SIG-M5 (cell line): Measurements from ENCODE around the gene HHAT.
"Not testable (repeated sequence)": the region's sequence is repeated elsewhere in the genome, so short reads cannot be mapped to it uniquely, and the experiment has no call there.

ENCODE experiments used
- DNase-seq: peaks from one replicate; lab custom pipeline; 2025; lab: John Stamatoyannopoulos, UW

The HHAT gene

DNA sequence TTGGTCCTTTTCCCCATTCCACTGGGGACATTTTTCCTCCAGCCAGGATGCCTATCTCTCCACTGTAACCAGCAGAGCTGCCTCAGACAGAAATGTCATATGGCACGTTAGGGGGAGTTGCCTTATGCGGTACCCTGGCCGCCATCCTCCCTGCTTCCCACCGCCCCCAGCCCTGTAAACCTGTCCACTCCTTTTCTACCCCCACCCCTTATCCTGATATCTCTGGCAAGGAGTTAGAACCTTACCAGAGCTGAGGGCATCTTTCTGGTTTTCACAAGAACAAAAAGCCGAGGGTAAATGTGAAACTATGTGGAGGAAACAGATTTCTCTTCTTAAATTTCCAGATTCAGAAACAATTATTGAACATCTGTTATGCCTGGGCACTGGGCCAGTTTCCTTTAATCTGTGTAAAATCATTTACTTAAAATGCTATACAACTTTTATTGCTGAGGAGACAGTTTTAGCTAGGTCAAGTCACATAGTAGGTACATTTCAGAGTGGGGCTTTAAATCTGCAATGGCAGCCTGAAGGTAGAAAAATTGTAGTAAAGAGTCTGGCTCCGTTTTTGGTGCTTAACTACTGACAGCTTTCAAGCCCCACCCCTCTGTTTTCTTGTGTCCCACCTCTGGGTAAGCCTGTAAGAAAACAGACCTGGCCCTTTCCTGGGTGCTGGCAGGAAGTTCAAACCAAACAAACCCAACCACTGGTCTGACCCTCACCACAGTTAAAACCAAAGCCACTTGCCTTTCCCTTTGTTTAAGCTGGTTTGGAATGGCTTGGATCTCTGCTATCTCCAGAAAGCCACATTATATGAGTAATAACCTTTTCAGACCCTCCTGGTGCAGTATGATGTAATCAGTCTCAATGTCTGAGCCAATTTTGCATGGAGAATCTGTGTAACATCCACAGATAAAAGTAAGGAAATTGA, 319.0 kb downstream of the HHAT start:
- DNase-seq, result no peak

DNA sequence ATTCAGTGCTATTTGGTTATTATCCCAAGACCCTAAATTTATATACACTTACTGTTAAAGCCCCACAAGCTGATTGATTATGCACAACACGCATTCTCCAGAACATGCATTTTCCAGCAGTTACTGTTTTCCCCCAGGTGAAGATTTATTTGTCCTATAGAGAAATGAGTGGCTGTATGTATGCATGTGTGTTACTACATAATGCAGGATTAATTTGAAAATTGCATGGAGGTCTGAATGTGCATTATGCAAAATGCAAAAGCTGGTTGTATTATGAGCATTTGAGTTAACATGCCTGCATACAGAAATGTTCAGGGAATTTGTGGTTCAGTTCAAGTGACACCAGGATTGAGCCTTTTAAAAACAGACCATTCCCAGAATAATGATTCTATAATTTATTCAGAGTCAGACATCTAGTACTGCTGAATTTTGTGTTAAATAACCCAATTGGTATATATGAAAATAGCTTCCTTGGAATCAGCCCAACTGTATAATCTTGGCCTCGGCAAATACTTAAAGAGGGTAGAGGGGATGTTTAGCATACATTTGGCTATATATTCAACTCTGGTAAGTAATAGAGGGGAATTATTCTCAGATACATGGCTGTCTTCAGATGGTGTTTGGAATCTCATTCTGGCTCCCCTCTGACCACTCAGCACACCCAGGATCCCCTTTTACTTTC, 320.0 kb downstream of the HHAT start:
- no peak for DNase-seq

DNA sequence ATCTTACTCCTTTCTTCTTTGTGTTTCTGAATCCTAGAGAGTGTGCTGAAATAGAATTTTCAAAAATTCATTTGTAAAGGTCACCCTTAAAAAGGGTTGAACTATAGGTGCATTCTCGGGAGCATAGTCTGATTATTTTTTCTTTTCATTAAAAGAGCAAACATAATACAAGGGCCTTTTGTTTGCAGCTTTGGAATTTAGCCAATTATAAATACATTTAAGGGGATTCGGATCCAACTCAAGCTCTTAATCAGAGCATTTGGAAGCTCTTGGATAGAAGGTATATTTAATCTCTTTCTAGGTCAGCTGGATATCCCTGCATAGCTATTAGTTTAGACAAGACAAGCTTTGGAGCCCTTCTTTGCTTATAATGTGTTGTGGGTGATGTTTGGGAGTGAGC, 321.7 kb downstream of the HHAT start:
- DNase-seq, result no peak

DNA sequence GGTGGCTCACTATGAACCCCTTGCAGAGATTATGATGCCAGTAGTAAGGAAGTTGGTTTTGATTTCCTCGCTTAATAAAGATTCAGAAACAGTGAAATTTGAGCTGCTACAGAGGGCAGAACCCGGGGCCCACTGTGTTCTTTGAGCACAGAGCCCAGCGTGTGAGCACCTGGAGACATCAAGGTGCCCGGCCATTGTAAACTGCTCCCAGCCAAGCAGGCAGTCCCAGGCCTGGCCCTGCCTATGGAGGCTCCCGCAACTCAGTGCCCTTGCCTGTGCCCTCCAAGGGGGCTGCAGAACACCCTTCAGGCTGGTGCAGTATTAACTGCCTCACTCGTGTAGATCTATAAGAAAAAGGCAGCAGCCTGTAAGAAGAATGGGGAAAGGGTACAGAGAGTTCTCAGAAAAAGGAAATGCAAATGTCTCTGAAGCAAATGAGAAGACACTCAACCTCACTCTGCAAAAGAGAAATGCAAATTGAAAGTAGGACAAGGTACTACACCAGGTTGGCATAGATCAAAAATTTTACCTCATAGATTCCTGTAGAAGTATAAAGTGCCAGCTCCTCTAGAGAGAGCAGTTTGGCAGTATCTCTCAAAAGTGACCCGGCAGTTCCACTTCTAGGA, 323.7 kb downstream of the HHAT start:
- no peak for DNase-seq

DNA sequence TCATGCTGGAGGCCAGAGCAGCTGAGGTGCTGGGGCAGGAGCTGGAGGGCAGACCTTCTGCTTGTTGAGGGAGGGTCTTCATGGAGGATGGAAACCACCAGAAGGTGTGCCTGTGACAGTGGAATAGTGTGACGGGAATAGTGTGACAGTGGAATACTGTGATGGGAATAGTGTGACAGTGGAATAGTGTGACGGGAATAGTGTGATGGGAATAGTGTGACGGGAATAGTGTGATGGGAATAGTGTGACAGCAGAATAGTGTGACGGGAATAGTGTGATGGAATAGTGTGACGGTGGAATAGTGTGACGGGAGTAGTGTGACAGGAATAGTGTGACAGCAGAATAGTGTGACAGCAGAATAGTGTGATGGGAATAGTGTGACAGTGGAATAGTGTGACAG, 325.1 kb downstream of the HHAT start:
- DNase-seq, result no peak

DNA sequence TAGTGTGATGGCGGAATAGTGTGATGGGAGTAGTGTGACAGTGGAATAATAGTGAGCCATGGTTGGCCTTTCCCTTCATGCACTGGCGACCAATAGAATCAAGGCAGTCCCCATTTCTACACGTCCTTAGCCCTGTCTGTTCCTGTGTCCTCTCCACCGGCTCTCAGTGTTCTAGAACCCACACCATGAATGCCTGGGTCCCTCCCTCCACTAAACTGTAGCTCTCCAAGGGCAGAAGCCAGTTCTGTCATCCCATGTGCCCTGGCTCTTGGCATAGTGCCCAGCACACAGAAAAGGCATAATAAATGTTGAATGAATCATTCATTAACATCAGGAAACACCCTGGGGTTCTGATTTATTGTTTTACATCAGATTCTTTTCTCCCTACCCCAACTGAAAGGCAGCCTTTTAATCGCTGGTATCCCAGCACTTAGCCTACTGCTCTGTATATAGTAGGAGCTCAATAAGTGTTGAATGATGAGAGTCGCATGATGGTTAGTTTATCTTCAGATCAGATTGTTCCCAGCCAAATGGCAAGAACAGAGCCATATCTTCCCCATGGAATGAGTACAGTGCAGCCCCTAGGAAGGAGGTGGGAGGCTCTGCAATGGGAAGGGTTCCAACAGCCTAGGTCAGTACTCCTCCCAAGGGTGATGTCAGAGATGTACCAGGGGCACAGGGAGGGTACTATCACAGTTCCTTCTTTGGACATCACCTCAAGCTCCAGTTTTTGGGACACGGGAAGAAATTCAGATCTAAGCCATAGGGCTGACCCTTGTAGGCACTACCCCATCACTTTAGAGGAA, 325.7 kb downstream of the HHAT start:
- DNase-seq, result no peak

DNA sequence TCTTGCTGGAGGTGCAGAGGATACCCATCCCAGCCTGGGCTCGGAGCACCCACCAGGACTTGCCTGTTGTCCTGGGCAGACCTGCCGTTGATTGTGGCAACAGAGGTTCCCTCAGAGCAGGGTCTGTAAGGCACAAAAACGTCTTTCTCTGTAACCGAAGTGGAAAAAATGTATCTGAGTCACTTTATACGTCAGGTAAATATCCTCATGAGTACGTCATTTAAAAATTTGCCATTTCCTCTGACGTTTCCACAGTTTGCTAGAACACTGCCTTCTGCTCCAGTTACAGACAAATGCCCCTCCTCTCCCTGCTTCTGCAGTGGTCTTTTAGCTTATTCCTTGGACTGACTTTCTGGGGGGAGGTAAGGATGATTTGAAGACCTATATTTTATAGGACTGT, 326.8 kb downstream of the HHAT start:
- DNase-seq, result no peak

DNA sequence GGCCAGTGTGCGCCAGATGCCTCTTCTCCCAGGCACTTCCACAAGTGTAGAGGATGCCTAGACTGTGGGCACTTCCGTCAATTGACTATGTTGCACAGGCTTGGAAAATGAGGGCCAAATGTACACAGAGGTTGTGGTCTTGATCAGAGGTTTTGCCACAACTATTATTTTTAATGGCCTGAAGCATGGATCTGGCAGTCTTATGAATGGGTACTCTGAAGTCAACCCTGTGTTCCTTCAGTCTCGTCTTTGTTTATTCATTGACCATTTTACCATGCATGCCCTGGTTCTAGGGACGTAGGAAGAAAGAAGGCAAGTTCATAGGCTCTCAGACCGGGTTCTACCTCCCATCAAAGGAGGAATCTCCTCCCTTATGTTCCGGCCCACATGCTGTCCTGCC, 329.1 kb downstream of the HHAT start:
- no peak for DNase-seq

DNA sequence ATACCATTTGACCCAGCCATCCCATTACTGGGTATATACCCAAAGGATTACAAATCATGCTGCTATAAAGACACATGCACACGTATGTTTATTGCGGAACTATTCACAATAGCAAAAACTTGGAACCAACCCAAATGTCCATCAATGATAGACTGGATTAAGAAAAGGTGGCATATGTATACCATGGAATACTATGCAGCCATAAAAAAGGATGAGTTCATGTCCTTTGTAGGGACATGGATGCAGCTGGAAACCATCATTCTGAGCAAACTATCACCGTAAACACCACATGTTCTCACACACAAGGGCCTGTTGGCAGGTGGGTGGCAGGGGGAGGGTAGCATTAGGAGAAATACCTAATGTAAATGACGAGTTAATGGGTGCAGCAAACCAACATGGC, 332.8 kb downstream of the HHAT start:
- not testable (repeated sequence) for DNase-seq

DNA sequence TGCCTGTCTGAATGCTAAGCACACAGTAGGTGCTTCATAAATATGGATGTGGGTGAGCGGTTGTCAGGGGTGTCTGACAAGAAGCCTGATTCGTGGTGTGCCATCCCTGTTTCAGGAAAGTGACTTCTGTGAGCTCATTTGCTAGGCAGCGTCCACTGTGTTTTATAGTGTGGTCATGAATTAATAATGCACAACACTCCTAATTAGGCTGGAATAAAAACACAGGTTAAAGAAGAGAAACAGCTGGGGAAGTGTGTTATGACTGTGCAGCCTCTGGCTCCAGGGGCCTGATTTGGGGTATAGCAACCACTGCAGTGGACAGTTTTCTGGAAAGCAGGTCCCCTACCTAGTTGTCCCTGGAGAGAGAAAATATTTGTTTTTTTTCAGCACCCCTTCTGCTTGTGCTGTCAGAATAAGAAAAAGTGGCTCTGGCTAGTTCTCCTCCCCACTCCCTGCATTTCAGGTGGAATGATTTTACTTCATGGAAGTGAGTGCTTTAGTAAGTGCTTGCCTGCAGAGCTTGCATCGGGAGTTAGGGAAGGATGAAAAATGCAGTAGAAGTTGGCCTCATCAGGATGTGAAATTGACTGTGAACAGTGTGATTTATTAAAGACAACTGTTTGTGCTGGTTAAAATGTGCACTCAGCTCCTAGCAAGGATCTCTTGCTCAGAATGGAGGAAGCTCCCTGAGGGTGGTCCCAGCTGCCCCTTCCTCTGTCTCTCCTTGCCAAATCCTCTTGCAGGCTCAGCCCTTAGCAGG, 333.8 kb downstream of the HHAT start:
- DNase-seq, result no peak

DNA sequence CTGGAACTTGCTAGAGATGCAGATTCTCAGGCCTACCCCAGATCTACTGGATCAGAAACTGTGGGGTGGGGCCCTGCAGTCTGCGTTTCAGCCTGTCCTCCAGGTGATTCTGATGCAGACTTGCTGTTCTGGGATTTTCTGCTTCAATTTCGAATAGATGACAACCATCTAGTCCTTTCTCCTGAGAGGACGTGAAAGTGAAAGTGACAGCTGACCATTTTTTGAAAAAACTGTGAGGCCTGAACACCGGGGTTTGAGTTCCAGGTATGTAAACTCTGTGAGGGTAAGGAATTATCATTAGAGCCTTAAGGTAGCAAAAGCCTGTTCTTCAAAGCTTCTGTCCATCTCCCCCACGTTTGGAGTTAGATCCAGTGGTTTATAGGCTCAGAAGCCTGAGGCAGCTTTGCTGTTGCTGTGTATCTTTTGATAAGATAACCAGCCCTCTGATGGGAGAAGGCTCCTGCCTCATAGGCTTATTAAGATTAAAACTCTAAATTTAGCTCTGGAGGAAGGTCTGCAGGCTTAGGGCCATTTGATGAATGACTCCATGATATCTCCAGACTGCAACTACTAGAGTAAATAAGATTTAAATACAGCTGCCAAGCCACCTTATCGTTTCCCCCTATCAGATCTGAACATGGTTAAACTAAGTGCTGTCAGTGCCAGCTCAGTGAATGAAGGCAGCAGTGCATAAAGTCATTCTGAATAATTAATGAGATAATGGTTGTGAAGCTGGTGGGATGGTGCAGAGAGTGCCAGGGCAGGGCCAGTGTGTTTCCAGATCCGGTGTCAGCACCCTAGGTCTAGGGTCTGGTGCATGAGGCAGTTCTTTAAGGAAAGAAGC, 335.2 kb downstream of the HHAT start:
- no peak for DNase-seq

DNA sequence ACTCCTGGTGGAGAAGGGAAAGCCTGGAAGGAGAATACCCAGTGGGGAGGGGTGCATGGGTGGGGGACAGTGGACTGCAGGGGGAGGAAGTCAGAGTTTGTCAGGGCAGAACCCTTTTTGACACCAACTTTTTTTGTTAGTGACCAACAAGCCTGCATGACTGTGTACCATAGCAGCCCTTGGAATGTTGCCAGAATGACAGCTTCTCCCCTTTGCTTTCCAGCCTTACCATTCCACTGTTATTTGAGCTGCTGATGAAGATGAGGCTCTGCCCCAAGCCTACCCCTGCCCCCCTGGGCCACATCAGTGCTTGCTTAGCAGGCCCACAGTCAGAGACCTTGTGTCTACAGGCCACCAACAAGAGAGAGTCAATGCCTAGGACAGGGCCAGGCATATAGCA, 341.2 kb downstream of the HHAT start:
- DNase-seq, result no peak

DNA sequence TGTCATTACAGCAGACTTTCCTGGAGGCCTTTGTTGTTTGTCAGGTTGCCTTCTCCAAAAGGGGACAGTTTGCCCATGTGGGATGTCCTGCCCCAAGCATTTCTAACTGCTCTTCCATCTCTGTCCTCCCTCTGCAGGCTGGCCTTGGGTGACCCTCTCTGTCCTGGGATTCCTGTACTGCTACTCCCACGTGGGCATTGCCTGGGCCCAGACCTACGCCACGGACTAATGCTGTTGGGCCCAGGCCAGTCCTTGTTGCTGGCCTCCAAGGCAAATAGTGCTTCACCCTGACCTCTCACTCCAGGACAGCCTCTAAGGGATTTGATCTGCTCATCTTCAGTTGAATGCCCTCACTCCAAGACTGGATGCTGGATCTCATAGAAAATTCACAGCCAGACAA, 345.4 kb downstream of the HHAT start:
- no peak for DNase-seq

DNA sequence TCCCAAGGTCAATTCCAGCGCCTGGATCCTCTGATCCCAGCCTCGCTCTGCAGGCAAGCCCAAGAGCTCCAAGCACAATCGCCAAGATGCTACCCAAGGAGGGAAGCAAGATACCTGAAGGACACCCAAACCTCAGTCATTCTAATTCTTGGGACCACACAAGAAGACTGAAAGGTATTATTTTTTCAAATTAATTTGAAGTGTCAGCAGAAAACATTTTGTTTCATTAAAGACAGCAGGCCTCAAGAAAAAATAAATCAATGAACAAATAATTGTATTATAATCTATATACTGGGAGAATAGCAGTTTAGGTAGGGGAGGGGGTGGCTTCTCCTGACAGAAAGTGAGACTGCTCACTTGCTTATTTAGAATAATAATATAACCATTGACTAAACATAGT, 347.8 kb downstream of the HHAT start:
- DNase-seq, result no peak

DNA sequence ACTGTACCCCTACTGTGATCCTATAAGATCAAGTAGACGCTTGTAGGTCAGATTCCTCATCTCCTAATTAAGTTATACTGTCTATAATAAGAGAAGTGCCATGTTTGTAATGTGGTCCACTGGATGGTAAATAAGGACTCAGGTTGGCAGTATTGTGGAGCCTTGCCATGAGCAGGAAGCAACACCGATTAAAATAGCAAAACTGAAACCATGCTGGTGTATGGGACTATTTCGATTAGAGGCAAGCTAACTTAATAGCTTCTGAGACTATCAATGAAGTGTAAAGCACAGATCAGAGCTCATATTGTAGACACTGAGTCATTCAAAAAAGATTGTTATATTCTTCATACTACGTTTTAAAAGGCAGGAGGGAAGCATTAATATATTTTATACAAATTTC, 348.8 kb downstream of the HHAT start:
- no peak for DNase-seq

DNA sequence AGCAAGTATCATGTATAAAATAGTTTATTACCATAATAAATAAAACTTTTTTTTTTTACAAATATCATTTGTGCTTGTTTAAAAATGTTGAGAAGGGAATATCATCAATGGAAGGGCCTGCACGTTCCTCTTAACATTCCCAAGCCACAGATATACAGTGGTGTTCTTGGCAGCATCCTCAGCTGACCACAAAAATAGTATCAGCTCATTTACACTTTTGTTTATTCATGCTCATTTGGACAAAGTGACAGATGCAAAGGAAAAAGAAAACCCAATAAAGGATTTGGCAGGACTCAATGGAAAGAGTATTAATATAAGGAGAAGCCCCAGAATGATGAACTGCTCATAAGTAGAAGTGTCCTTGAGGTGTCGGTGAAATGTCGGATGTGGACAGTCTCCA, 349.6 kb downstream of the HHAT start:
- no peak for DNase-seq

DNA sequence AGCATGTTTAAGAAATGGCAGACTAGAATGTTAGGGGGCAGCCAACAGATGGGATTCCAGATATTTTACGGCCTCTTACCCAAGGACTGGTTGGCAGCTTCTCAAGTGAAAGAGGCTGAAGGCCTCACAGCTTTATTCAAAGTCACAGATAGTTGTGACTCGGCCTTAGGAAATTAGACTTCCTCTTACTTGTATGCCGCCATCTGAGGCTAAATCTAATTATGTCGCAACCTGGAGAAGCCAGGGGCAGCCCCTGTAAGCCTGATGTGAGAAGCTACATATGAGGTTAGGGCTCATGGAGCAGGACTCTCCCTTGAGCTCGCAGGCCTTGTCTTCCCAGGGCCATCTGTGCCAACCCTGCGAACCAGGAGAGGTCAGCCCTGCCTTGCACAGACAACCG, 352.5 kb downstream of the HHAT start:
- DNase-seq, result no peak

DNA sequence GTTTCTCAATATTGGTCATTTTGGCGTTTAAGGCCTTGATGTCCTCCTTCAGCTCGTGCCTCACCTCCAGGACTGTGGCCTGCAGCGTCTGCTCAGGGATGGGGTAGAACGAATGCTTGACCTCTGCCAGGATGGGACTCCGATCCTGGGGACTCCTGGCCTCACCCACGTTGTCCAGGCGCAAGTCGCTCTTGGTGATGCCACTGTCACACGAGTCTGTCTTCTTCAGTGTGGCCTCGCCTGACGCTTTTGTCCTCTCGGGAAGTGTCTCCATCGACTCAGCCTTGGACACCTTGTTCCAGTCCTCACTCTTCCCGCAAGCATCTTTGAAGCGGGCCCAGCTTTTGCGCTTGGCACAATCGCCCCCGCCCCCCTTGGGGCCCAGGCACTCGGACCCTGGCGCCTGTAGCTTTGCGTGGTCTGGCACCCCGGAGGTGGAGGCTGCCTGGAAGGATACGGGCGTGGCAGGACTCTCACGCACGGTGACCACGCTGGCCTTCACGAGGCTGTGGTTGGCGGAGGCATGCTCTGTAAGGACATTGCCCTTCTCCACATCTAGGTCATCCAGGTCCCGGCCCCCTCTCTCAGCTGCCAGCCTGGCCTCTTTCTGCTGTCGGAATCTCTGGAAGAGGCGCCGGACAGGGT, 354.8 kb downstream of the HHAT start:
- no peak for DNase-seq

DNA sequence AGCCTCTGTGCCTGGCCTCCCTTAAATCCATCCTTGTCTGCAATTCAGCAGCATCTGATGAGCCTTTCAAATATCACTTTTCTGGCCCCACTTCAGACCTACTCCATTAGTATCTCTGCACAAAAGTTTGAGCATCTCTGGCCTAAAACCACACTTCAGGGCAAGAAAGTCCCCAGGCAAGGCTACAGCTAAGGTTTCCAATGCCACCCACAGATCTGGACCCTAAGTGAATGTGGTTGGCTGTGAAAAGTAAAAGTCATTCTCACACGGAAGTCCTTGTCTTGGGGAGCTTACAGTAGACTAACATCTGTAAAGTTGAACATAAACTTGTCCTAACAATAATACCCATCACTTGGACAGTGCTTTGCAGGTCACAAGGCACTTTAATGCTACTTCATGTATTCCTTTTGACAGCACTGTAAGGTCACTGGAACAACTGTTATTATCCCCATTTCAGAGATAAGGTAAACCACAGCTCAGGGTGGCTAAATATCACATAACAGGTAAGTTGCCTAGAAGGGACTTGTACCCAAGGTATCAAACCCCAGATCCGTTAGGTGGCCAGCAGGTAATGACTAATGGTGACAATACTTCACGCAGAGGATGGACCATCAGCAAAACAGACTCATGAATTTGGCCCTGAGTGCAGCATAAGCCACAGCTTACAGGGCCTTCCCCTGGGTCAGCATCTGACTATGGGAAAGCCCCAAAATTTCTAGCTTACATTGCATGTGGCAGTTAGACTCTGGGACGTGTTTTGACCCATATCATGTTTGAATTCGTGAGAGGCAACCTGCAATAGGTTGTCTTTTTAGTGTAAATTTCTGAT, 356.0 kb downstream of the HHAT start:
- no peak for DNase-seq
